Body of pancreas (tissue), 4 donors: ENCODE measurements around the gene SSC5D. TPM values are rescaled to one million over a fixed set of nuclear protein-coding genes. Genes with fewer than 3 reads are reported as not detected.
"Not testable (repeated sequence)": the region's sequence is repeated elsewhere in the genome, so short reads cannot be mapped to it uniquely, and the experiment has no call there.

ENCODE experiments used
- ATAC-seq: fragments of 150-250 bp; one replicate; pipeline ENCODE4 v1.9.1; 2016
- DNase-seq, 4 donors: peaks; one replicate each; pipeline ENCODE4 v3.0.0-alpha.2; 2019
- H3K27ac ChIP-seq, 4 donors: fragments of 200-600 bp; sonication (generic); 1 replicate in 3 of 4; 2 replicates in 1 of 4; pipeline versions ENCODE4 v1.5.1 to v1.6.1; 2016 to 2019; ENCODE audit warnings: mild to moderate bottlenecking in 1 of 4, mixed read lengths in 1 of 4, moderate library complexity in 1 of 4
- H3K27me3 ChIP-seq, 2 donors: fragments of 200-600 bp; sonication (generic); one replicate each; pipeline ENCODE4 v1.6.0; 2016; ENCODE audit warnings: mild to moderate bottlenecking in 1 of 2
- H3K36me3 ChIP-seq, 2 donors: fragments of 200-600 bp; sonication (generic); replicated peaks in 1 of 2; 2 replicates each; pipeline ENCODE4 v1.5.1; 2016; ENCODE audit warnings: low read depth in 2 of 2; ENCODE audit not compliant: insufficient read depth in 1 of 2
- H3K4me1 ChIP-seq: fragments of 200-600 bp; sonication (generic); one replicate; pipeline ENCODE4 v1.6.0; 2016
- H3K4me3 ChIP-seq, 2 donors: fragments of 200-600 bp; sonication (generic); 1 replicate in 1 of 2; 2 replicates in 1 of 2; pipeline ENCODE4 v1.5.1; 2016 to 2019
- H3K9me3 ChIP-seq, 3 donors: fragments of 200-600 bp; sonication (generic); 1 replicate in 2 of 3; 2 replicates in 1 of 3; pipeline ENCODE4 v1.5.1; 2016
- CTCF ChIP-seq, 7 experiments: fragments of 450-650 bp in 4 of 7; fragments of 200-600 bp in 3 of 7; sonication (generic) in 3 of 7; IDR thresholded peaks; one replicate each; pipeline ENCODE4 v1.5.1; 2016 to 2019; ENCODE audit warnings: antibody characterized with exemption in 7 of 7
- POLR2A ChIP-seq, 3 donors: fragments of 450-650 bp; IDR thresholded peaks; one replicate each; pipeline ENCODE4 v1.6.1; 2016; ENCODE audit warnings: antibody characterized with exemption in 3 of 3, mild to moderate bottlenecking in 2 of 3
- WGBS, 2 donors: methylation state at CpG; one replicate each; pipeline ENCODE4 v1.1.5; 2017; 5-methylcytosine and 5-hydroxymethylcytosine counted together
- intact Hi-C: fragments of 100-400 bp; cut with DNase I; formaldehyde crosslinking; loops from one replicate; pipeline ENCODE4 v1.15.1; 2023
- total RNA-seq, 2 donors: library from RNA; depleted of rRNA; stranded (reverse); fragments of >200 nt; gene quantifications; one replicate each; pipeline ENCODE4 v1.1.0, GENCODE V29; 2016

Gene SSC5D
- total RNA-seq, 2 donors from 2014 or later, result 2.6 to 3.3 TPM

DNA sequence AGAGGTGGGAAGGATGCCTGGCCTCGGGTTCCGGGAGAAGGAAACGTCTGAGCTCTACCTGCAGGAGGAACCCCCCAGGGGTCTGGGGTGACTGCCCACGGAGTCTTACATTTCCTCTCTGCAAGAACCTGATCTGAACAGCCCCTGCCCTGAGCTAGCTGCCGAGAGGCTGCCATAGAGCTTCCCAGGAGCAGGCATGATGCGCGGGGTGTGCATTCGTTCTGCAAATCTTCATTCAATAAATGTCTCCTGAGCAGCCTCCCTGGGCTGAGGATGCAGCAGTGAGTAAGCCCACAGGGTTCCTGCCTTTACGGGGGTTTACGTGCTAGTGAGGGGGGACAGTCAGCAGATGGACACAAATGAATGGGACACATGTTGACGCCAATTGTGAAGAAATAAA, 43.6 kb upstream of the SSC5D start:
- Histone ChIP-seq H3K36me3 (no peaks in the 10 kb centered on the region), H3K4me3 (no peak overlapping the region), H3K27me3 (peaks cover 0 to 20% of the 10 kb centered on the region in 2 donors), H3K9me3 (no peaks in the 10 kb centered on the region), H3K4me1 (no peaks in the 10 kb centered on the region), H3K27ac (no peak overlapping the region)
- no peak for DNase-seq
- TF ChIP-seq CTCF (IDR thresholded peaks at IDR 0.05), result no peak
- ATAC-seq, result no peak
- intact Hi-C loops, result no loop called here
- 25 to 27% methylated on average over 6 to 11 of the region's 11 CpGs for WGBS, 2 donors

GRCh38 chr19:55446060-55446459, 42.2 kb upstream of the SSC5D start:
- Histone ChIP-seq H3K4me1 (no peaks in the 10 kb centered on the region), H3K27ac (no peak overlapping the region), H3K36me3 (no peaks in the 10 kb centered on the region), H3K4me3 (no peak overlapping the region), H3K9me3 (no peaks in the 10 kb centered on the region), H3K27me3 (peaks cover 0 to 9% of the 10 kb centered on the region in 2 donors)
- TF ChIP-seq CTCF (IDR thresholded peaks at IDR 0.05), result no peak
- TF ChIP-seq POLR2A (IDR thresholded peaks at IDR 0.05), result no peak
- 34 to 51% methylated on average over 8 of the region's 8 CpGs for WGBS, 2 donors
- no peak for DNase-seq
- no peak for ATAC-seq
- intact Hi-C loops, result no loop called here

- H3K4me1 ChIP-seq, result peaks cover 14% of the 10 kb centered on the region
- TF ChIP-seq CTCF (IDR thresholded peaks at IDR 0.05) (no peak), POLR2A (IDR thresholded peaks at IDR 0.05) (no peak)
- H3K36me3 ChIP-seq, result no peaks in the 10 kb centered on the region
- ATAC-seq (no peak), DNase-seq (peak in 1 of 4 donors; percentile 25)
- no peak overlapping the region for H3K27ac ChIP-seq
- intact Hi-C loops, result no loop called here
- peaks cover 0 to 13% of the 10 kb centered on the region in 2 donors for H3K27me3 ChIP-seq
- 24 to 37% methylated on average over 7 to 16 of the region's 16 CpGs for WGBS, 2 donors
- H3K9me3 ChIP-seq, result no peaks in the 10 kb centered on the region
- H3K4me3 ChIP-seq, result no peak overlapping the region
Observed at GRCh38 chr19:55447421-55448174, 40.6 kb upstream of the SSC5D start.

DNA sequence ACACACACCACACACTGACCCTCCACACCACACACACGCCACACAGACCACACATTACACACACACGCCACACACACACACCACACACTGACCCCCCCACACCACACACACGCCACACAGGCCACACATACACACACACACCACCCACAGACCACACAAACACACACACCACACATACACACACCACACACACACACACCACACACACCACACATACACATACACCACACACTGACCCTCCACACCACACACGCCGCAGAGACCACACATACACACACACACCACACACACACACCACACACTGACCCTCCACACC, 40.1 kb upstream of the SSC5D start:
- intact Hi-C loops, DNase-seq, H3K27ac ChIP-seq, H3K36me3 ChIP-seq, H3K9me3 ChIP-seq, H3K4me3 ChIP-seq, ATAC-seq: not testable (repeated sequence)
- Histone ChIP-seq H3K27me3 (peaks cover 0 to 14% of the 10 kb centered on the region in 2 donors), H3K4me1 (peaks cover 18% of the 10 kb centered on the region)
- WGBS, 2 donors, result 77 to 83% methylated on average over 5 of the region's 5 CpGs

DNA sequence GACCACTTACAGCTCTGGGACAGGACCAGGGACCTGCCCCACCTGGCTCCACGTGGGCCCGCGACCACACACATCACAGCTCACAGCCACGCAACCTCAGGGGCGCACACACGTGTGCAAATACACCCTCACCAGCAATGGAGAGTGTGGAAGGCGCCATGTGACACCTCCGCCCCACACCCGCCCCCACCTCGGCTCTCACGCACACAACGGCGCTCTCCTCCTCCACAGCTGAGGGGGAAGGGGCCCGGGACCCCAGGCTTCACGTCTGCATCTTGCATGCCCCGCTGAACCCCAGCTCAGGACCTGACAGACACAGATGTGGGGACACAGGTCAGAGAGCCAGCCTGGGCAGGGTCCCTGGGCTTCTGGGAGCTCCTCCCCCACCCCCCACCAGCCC, 38.8 kb upstream of the SSC5D start:
- DNase-seq, result no peak
- no peak for TF ChIP-seq POLR2A (IDR thresholded peaks at IDR 0.05)
- no peak for TF ChIP-seq CTCF (IDR thresholded peaks at IDR 0.05)
- Histone ChIP-seq H3K27ac (no peak overlapping the region), H3K4me1 (peaks cover 18% of the 10 kb centered on the region), H3K36me3 (no peaks in the 10 kb centered on the region), H3K27me3 (peaks cover 0 to 14% of the 10 kb centered on the region in 2 donors), H3K9me3 (no peaks in the 10 kb centered on the region), H3K4me3 (no peak overlapping the region)
- intact Hi-C loops, result no loop called here
- WGBS, 2 donors, result 15% methylated on average over 10 of the region's 16 CpGs; no CpG with 5 or more reads in 1 of the 2 donors
- ATAC-seq, result no peak
